HG02763 (cell line): Measurements from ENCODE around the gene CCNY.
A peak's percentile ranks its signal among the peaks of the same experiment; 100 is the strongest.

ENCODE experiments used
- ATAC-seq: cut with Tn5 transposase; IDR thresholded peaks from one replicate; pipeline ENCODE4 v1.9.1; 2021; ENCODE audit warnings: mild to moderate bottlenecking, moderate library complexity; ENCODE audit not compliant: unreplicated experiment

CCNY gene

GRCh38 chr10:35467186-35467585, 130.9 kb downstream of the CCNY start:
- ATAC-seq: no peak

- ATAC-seq: no peak
Observed at GRCh38 chr10:35470248-35470924, 134.1 kb downstream of the CCNY start.

GRCh38 chr10:35470925-35471315, 134.6 kb downstream of the CCNY start:
- no peak for ATAC-seq

- no peak for ATAC-seq
Observed at GRCh38 chr10:35471435-35471834, 135.1 kb downstream of the CCNY start.

DNA sequence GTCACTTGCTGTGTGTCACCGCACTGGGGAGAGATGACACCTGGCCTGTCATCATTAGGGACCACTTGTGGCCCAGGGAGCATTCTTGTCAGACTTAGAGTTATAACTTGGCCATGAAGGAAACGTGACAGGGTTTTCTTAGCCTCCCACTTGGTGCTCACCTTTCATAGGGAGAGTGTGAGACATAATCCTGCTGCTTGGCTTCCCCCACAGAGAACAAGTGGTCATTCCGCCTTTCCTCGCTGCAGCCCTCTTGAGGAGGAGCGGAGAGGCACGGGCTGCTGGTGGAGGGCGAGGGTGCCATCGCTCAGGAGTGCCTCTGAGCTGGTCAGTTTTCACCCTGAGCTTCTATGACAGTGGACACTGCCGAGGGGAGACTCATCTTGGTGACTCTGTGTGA, 143.8 kb downstream of the CCNY start:
- no peak for ATAC-seq

DNA sequence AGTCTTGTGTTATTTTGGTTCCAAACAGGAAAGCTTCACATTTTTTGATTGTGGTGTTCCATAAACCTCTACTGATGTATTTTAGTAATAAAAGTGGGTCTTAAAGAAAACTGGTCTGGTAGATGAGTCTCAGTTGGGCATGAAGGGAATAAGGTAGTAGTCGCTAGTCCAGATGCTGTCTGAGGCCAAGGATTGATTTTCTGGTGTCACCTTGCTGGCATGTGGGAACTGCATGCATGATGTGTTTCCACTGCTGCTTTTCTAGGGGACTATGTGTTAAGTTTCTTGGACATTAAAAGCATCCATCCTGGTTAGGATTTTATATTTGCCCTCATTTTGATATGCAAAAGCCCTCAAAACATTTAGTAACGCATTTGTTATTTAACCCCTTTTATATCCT, 145.1 kb downstream of the CCNY start:
- ATAC-seq: no peak

GRCh38 chr10:35486297-35486990, 150.1 kb downstream of the CCNY start:
- ATAC-seq: no peak

DNA sequence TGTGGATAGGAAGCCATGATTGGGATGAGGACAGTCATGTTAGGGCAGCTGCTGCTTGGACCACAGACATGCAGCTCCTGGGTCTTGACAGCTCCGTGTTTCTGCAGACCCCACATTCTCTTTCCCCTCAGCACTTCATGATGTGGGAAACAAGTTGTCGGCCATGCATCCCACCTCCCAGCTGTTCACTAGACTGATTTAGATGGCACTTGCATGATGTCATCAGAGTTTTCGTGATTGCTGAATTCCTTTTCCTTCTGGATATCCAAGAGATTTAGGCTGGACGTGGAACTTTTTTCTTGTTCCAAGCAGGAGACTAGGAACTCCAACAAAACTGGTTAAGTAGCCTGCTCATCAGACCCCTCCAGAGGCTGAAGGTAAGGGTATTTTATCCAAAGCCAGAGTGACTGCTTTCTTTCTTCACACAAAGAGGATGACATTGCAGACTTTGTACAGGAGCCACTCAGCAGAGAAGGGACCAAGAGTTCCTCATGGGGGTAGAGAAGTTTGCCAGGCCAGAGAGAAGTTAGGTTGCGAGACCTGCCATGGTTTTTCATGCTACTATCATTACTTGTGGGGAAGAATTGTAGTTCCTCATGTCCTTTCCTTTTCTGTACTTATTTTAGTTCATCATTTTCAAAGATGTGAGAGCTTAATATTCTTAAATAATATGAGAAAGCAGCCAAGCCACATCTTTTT, 151.2 kb downstream of the CCNY start:
- ATAC-seq: no peak

GRCh38 chr10:35488228-35488627, 151.9 kb downstream of the CCNY start:
- no peak for ATAC-seq

GRCh38 chr10:35492386-35493195, 156.3 kb downstream of the CCNY start:
- ATAC-seq: no peak

DNA sequence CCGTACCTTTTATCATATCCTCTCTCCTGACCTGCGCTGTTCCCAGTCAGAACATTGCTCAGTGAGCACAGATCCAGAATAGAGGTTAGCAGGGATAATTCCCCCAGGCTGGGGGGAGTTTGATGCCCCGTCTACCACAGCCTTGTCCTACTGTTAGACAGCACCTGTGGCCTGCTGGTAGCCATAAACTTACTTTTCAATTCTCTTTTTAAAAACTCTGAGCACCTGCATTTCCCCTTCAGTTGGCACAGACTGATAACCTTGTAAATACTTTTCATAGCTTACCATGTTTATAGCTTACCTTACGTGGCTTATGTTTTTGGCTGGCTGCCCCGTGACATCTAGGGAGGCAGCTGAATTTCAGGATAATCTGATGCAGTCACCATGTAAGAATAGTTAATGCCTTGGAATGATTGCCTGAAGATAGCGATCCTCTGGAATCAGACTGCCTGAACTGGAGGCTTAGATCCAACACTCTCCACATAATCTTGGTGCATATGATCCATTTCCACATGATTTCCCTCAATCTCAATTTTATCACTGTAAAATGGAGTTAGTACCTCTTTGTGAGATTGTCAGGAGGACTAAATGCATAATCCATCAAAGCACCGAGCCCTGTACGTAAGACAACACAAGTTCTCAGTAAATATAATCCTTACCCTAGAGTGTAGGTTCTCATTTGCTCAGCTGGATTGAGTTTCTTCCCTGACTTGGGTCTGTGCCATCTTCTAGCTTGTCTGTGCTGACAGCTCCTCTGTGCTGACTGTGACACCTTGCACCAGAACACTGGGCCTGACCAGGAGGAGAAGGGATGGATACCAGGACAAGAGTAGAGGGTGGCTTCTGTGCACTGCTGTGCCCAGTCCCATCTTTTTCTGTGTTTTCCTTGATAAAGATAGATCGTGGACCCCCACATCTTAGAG, 157.1 kb downstream of the CCNY start:
- no peak for ATAC-seq

GRCh38 chr10:35495521-35496119, 159.3 kb downstream of the CCNY start:
- peak; percentile 44 for ATAC-seq

- no peak for ATAC-seq
Observed at GRCh38 chr10:35497909-35498308, 161.6 kb downstream of the CCNY start.

DNA sequence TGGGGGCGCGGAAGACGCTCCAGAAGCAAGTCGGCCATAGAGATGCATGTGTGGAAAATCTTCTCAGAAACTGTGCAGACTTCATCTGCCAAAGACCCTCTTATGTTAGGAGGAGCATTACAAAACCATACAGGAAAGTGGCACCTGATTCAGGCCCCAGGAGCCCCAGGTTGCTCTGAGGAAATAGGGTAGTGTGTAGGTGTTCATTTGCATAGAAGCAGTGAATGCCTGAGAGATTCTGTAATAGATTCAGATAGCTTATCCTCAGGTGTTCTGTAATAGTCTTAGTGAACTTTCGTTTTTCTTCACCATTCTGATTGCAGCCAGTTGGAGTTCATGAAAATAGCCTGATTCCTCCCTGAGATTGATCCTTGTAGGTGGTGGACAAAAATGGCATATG, 162.4 kb downstream of the CCNY start:
- peak; percentile 70 for ATAC-seq

DNA sequence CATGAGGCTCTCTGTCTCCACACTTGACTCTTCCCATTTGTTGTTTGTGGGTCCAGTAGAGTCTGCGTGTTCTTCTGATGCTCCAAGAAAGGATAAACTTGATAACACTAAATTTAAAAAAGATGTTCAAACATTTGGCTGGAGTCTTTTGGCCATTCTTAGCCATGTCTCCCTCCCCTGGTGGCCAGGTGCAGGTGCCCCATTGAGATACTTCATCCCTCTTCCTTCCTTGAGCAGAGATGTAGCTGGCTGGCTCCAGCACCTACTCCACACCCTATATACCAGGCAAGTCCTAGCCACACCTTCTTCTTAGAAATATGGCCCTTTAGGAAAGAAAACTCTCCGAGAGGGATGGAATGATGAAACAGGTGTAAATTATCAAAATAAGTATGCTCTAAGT, 165.6 kb downstream of the CCNY start:
- ATAC-seq: no peak

DNA sequence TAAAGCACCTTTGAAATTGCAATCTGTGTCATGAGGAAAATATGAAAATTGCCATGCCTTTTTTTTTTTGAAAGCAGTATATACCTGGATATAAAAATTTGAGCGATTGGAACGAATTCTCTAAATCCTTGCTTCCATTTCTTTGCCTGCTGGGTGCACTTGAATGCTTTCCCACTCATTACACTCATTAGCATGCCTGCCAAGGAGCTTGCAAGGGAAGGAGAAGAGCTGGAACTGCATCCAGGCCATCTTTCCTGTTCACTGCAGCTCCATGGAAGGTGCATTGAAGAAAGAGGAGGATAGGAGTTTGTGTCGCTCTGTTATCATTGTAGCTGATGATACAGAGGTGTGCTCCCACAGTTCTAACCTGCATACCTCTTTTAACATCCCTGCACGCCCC, 166.4 kb downstream of the CCNY start:
- no peak for ATAC-seq

- ATAC-seq: no peak
Observed at GRCh38 chr10:35503578-35503977, 167.3 kb downstream of the CCNY start.

DNA sequence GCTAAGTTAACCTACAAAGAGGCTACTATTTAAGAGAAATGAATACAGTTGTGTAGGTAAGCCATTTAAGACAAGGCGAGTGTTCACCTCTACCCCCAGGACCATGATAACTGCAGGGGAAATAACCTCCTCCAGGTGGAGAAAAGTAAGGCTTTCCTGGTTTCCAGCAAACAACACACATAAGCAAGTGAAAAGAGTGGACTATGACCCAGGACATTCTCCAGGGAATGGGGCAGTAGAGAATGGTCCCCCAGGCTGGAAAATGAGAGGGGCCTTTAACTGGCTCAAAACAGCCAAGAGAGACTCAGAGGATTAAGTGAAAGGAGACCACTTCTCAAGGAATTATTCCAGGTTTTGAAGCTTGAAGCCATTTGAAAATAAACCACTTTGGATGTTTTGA, 167.8 kb downstream of the CCNY start:
- no peak for ATAC-seq

DNA sequence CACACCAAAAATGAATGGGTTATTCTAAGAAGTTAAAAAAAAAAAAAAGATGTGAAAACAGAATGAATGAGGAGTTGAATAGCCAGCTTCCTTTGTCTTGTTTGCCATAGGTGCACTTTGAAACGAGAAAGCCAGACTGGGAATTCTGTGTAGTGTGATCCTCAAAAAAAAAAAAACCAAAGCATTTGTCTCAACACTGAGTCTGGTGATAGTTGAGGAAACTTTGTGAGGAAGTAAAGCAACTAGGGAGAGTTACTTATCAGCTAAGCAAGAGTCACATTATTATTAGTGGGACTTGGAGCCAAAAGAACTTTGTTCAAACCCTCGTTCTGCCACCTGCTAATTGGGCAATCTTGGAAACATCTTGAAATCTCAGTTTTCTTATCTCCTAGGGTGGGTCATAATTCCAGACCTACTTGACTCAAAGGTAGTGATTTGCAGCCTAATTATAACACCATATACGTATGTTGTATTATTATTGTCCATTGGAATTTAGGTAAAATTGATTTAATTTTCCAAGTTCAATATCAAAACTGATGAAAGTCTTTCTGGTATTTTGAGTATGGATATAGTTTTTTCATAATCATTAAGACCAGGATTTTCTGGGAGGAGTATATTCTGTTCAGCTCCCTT, 169.0 kb downstream of the CCNY start:
- ATAC-seq: no peak
